LHCN-M2 (cell line): ENCODE results near the gene KCNT1. TPM values are rescaled to one million over a fixed set of nuclear protein-coding genes. Genes with fewer than 3 reads are reported as not detected.

ENCODE experiments used
- DNase-seq: peaks from one replicate; pipeline ENCODE4 v3.0.0-alpha.2; 2012; ENCODE audit warnings: low read depth
- total RNA-seq: library from RNA; depleted of rRNA; stranded (reverse); fragments of >200 nt; gene quantifications from 2 replicates; pipeline ENCODE4 v1.2.3, GENCODE V29; 2014

Gene KCNT1
- total RNA-seq, 1 experiment from 2014 or later: not detected

DNA sequence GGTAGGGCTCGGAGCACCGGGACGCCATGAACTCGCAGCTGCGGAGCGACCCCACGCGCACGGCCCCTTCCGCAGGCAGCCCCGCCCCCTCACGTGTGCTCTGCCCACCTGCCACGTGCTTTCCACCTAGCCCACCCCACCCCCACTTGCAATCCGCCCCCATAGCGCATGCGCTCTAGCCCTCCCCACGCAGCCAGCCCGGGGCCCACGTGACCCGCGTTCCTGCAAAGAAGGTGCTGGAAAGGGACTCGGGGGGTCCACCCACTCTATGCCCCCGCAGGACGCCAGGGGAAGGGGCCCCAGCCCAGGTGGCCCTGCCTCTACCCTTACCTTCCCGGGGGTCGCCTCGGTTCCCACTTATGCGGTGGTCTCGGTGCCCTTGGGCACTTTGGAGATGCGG is 2.5 kb upstream of the KCNT1 start, which contains the start of gene SOHLH1:
TSS of gene SOHLH1 (minus strand) at position 42 of the 400 bp plus-strand sequence. CDS start at position 28, 14 bp downstream.
- no peak for DNase-seq

DNA sequence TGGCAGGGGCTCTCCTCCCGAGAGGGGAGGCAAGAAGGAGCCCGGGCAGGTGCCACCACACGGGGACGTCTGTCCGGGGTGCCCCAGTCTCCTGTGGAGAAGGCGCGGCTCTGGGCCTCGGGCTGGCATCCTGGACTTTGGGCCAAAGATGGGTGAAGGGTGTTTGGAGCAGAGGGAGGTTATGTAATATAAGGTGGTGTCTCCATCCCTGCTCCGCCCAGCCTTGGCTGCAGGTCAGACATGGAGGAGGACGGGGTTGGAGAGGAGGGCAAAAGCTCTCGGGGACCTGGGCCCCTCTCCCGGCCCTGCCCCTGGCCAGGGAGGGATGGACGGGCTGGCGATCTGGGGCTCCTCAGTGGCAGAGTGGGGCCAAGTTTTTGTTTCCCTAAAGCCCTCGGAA is 1.5 kb upstream of the KCNT1 start:
- no peak for DNase-seq

DNA sequence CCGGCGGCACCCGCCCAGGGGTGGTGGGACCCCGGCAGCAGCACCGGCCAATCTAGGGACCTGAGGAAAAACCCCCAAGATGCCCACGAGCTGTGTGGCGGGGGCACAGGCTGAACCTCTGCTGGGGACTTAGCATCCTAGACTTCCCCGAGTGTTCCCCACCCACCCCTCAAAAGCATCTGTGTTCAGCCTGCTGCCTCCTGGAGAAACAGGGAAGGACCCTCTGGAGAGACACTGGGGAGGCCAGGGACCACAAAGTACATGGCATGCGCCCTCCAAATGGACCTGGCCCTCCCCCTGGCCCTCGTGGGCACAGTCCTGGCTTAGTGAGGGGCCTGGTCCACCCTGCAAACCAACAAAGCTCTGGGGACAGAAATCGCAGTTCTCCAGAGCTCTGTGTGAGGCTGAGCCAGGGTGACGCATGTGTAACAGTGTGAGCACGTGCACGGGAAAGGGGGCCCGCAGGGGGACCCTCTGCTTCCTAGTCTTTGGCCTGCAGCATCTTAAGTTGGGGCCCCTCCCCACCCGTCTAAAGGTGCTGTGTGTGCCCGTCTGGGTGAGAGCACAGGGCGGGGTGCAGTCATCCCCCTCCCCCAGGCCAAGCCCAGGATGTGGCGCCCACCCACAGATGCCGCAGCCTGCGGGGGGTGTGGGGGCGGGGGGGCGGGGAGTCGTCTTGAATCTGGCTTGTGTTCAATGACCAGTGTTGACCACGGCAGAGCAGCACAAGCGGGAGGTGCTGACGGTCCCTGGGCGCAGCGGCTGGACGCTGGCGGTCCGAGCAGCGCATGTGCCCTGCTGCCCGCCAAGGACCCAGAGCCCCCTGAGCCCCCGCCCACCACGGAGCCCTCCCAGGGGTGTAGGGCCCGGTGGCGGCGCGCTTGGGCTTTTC is 672 bp upstream of the KCNT1 start:
- DNase-seq: no peak

DNA sequence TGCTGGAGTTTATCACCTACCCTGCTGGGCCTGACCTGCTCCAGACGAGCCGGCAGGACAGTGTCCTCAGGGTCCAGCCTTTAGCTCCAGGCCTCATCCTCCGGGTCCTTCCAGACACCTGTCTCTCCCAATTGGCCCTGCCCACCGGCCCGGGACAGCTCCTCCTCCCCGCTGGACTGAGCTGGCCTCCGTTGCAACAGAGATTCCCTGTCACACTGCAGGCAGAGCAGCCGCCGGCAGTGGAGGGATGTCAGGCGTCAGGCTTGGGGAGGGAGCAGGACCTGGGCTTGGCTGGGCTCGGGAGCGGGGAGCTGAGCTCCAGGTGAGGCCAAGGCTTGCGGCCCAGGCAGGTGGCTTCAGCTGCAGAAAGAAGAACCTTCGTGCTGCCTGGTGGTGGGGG is 1.7 kb downstream of the KCNT1 start:
- no peak for DNase-seq

DNA sequence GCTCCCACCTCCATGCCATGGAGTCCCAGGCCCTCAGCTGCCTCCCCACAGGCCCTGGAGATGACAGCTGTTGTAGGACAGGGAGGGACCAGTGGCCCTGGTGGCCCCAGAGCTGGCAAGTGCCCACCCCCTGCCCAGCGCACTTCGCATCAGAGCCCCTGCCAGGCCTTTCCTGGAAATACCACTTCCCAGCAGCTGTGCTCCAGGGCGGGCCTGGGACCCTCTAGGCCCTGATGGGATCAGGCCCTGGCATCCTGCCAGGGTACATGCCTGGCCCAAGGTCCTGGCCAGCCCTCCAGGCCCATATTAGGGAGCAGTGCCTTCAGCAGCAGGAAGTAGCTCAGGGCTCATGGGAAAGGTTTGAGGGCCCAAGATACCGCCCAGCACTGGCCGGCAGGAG is 2.5 kb downstream of the KCNT1 start:
- no peak for DNase-seq

DNA sequence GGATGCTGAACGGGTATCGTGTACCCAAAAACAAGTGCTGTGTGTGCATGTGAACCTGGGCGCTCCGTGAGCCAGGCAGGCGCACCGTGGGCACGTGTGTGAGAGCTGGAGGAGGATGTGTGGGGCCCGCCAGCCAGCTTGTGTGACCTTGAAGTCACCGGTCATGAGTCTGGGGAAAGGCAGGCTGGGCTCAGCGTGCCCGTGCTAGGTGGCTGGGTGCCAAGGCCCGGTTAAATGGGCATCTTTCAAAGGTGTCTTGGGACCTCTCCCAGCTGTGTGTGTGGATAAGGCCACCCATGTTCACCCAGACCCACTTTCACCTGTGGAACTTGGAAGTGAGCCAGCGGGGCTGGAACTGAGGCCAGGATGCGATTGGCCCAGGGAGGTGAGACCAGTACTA is 3.4 kb downstream of the KCNT1 start:
- DNase-seq: no peak

DNA sequence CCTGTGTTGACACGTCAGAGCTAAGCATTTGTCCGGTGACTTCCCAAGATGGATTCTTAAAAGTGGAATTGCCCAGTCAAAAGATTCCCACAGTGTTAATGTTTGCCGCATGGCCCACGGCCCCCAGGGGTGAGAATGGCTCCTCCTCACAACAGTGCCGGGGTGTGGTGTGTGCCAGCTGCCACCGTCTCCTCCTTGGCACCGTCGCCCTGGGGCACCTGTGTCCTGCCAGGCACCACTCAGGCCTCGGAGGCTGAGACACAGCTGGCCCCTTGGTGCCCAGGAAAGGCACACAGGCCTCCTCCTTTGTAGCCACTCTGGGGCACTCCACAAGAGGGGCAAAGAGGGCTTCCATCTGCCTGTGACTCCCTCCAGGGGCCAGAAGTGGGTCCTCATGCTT is 4.3 kb downstream of the KCNT1 start:
- no peak for DNase-seq

DNA sequence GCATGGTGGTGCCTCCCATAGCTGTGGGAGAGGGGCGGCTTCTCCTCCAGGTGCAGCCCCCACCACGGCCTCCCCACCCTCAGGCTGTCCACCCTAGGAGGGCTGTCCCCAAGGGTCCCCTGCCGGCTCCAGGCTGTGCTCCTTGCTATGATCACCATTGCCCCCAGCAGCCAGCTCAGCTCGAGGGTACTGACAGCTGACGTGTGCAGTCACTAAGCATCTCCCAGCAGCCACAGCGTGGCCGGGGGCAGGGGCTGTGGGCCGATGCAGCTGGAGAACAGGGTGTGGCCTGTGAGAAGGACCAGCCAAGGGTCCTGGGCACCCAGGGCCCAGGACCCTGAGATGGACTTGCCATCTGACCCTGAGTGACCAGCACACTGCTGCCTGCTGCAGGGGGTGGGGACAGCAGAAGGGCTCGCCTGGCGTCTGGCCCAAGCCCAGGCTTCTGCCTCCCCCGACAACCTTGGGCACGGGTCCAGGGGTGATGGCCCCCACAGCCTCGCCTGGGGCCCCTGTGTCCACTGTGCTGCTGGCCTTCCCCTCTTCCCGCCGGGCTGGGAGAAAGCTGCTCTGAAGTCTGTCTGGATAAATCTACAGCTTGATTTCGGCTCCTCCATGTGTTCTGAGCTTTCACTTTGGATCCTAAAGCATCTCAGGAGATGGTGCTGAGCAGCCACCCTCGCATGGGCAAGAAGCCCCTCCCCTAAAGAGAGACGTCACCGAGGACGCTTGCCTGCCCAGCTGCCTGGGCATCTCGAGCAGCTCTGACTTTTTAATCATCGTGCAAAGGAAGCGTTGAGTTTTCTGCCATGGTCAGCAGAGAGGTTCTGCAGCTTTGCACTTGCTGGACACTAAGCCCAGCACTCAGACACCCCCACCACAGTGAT is 5.5 kb downstream of the KCNT1 start:
- DNase-seq: peak; percentile 53

DNA sequence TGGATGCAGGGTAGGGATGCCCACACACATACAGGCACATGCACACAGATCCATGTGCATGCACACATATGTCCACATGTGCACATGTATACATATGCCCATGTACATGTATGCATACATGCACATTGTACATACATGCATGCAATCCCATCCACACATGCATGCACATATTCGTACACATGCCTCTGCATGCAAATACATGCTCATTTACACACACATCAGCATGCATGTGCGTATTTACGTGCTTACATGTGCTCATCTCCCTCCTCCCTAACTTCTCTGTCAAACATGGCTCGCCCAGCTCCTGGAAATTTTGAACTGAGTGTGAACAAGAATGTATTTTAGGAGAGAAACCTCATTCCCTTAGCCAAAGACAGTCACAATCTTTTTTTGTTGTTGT is 6.2 kb downstream of the KCNT1 start:
- DNase-seq: no peak

DNA sequence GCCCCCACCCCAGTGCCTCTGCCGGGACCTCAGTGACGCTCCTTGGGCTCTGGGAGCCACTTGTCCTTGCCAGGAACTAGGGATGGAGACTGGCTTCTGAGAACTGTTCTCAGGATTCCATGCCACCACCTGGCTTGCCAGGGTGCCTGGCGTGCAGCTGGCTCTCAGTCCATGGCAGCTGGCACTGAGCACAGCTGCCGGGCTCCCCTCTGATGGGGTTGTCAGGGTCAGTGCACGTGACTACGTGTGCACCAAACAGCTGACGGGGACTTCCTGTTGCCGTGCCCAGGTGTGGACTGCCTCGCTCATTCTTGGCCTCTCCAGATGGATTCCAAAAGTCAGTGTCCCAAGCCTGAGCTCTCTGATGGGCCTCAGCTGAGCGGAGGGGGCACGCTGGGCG is 9.4 kb downstream of the KCNT1 start:
- DNase-seq: peak; percentile 15

DNA sequence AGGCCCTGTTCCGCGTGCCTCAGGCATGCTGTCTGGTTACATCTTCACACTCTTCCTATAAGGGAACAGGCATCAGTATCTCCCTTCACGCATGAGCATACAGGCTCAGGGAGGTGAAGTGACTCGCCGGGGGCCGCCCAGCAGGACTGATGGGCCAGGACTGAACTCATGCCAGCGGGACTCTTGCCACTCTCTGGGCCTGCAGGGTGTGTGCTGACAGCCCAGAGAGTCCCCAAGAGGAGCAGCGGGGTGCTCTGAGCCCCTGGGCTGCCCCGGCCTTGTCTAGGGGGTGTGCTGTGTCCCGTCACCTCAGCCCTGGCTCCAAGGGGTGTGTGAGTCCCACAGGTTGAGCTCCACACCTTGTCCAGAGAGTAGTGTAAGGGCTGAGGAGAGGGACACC is 9.9 kb downstream of the KCNT1 start:
- DNase-seq: no peak

DNA sequence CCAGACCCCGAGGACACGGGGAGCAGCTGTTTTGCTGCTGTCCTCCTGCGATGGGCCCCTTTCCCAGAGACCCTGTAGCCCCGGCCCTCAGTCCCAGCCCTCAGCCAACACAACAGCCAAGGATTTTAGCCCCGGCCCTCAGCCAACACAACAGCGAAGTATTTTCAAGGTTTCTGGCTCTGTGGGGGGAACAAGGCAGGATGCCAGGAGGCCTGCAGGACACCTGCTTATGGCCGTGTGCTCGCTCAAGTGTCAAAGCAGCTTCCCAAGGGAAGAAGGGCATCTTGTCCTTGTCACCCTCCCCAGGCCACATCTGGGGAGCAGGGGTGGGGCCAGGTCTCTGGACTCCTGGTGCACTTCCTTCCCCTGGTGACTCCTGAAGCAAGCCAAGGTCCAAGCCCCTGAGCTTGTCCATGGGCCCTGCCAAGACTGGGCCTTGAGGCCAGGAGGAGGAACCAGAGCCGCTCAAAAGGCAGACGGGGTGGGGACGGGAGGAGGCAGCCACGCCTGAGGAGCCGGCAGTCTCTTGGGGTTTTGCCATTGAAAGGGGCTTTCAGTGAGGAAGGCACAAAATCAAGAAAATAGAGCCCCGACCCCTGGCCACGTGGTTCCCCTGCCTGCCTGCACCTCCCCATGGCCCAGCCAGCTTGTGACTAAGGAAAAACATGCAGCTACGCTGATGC is 10.8 kb downstream of the KCNT1 start:
- no peak for DNase-seq

DNA sequence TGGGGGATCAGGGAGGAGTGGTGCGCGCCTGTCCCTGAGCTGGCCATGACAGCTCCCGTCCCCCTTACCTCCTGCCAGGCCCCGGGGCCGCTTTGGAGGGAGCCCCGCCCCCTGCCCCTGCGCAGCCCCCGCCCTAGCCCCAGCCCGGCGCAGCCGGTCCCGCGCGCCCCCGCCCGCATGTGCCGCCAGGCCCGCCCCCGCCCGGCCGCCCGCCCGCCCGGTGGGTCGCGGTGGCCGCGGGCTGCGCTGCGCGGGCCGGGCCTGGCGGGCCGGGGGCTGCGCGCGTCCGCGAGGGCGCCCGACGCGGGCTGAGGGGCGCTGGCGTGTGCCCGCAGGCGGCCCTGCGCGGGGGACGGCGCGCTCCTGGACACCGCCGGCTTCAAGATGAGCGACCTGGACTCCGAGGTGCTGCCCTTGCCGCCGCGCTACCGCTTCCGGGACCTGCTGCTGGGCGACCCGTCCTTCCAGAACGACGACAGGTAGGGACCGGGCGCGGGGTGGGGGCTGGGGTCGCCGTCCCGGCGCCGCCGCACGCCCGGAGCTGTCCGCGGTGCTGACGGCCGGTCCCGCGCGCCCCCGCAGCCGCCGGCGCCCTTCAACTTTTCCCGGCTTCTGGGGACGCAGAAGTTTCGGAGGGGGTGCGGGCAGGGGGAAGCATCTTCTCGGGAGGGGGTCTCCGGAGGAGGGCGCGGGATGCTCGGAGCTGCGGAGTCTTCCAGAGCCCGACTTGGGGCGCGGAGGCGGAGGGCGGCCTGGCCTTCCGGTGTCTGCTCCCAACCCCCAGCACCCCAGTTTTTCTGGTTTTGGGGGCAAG is 12.5 kb downstream of the KCNT1 start:
- DNase-seq: no peak

DNA sequence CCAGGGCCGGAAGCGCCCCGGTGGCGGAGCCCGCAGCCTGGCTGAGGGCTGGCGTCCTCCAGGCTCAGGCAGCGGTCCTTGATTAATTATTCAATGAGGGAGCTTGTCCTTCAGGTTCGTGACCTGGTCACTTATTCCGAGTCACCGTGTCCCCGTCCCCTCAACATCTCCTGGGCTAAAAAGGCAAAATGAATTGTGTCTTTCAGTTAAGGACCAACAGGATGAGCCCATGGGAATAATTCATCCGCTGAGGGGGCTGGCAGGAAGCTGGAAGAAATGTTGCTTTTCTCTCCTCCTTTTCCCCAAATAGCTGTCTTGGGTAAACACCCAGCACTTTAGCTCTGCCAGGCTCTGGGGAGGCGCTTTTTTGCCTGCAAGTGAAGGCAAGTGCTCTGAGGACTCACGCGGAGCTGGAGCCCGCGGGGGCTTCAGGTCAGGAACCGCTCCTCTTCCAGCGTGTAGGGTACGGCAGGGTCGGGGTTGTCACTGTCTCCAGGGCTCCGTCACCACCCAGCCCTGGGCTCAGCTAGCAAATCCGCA is 13.1 kb downstream of the KCNT1 start:
- no peak for DNase-seq

DNA sequence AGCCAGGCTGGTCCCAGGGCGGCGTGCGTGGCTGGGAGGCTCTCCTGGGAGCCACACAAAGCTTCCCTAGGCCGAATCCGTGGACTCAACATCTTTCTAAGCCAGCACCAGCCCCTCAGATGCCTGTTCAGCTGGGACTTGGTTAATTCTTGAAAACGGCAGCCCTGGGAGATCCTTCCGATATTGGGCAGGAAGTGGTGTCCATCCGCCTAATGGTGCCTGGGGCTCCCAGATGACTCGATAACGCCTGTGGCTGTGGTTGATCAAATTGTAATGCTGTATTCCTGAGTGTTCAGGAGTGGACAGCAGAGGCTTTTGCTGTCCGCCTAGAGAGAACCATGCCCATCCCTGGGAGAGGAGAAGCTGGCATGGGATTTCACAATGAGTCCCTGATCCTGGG is 14.1 kb downstream of the KCNT1 start:
- DNase-seq: no peak

DNA sequence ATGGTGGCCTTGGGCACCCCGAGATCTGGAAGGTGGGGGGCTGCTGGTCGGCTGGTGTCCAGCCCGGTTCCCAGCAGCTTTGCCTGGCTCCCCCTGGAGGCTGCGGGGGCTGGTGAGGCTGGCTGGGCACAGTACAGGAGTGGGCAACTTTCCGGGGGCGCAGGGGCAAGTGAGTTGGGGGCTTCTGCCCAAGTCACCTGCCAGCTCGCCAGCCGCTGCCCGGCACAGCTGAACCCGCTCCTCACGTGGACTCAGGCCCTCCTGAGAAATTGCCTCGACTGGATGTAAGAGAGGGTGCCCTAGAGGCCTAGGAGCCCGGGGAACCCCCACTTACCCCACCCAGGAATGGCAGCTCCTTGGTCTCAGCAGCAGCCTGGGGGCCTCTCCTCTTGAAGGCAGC is 15.4 kb downstream of the KCNT1 start:
- no peak for DNase-seq

DNA sequence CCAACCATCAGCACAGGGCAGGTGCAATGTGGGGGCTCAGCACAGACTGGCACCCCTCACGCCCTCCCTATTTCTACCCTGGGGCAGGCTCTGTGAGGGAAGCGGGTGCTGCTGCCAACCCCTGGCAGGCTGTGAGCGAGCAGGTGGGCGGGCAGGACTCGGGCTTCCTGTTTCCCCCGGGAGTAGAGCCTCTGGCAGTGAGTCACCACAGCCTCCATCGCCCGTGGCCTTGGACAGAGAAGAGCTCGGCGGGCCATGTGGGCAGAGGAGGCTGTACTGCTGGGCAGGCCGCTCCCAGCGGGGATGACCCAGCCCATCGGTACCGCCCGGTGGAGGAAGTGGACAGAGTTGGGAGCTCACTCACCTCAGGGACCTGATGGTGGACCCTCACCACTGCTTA is 16.6 kb downstream of the KCNT1 start:
- peak; percentile 76 for DNase-seq

DNA sequence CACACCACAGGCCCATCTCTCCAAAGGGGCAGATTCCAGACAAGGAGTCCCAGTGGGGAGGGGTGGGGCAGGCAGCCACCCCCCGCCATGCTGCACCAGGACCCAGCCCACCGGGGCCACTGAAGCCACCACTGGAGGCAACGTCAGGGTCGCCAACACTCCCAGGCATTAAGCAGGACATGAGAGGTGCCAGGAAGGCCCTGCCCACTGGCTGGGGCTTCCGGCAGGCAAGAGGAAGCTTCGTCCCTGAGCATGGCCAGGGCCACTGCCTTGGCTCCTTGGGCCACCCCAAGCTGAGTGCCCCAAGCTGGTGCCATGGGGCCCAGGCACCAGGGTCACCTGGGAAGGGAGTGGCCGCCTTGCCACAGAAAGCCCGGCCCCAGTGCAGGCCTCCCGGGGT is 17.5 kb downstream of the KCNT1 start:
- DNase-seq: no peak

DNA sequence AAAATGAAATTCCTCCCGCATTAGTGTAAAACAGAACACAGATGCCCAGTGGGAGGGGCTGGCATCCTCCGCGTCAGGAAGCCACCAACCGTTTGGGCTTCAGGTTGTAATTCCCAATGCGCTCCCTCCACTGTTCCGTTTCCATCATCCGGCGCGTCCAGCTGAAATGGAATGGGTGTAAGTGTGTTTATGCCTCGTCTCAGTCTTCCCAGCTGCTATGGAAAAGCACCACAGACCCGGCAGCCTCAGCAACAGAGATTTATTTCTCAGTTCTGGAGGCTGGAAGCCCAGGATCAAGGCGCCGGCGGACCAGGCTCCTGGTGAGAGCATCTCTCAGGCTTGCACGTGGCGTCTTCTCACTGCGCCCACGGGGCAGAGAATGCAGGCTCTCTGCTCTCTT is 20.4 kb downstream of the KCNT1 start:
- no peak for DNase-seq

DNA sequence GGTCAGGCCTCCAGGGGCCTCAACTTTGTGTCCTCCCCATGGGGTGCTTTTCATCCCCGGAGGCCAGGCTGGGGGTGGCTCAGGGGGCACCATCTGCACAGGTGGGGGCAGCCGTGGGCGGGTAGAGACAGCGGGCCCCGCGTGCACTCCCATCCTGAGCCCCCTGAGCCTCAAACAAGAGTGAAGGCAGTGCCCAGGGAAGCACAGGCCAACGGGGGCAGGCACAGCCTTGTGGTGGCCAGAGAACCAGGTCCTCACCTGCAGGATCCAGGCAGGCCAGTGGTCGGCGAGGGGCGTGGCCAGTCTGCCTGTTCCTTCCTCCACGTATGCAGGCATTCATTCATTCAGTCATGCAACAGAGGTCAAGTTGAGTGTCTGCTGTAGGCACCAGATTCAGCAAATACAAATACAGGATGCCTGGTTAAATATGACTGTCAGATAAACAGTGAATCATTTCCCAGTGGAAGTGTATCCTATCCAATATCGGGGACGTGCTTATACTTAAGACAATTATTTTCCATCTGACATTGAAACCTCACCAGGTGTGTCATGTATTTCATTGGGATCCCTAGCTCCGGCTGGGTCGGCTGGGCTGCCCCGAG is 22.3 kb downstream of the KCNT1 start:
- no peak for DNase-seq
